ENCODE measurements around the gene FARS2. TPM values are rescaled to one million over a fixed set of nuclear protein-coding genes. Genes with fewer than 3 reads are reported as not detected.

Gene FARS2
- polyA plus RNA-seq, 1 donor (not counting 4 experiments of a cell fraction or from before 2014, with no cell fraction given): 21.3 TPM

DNA sequence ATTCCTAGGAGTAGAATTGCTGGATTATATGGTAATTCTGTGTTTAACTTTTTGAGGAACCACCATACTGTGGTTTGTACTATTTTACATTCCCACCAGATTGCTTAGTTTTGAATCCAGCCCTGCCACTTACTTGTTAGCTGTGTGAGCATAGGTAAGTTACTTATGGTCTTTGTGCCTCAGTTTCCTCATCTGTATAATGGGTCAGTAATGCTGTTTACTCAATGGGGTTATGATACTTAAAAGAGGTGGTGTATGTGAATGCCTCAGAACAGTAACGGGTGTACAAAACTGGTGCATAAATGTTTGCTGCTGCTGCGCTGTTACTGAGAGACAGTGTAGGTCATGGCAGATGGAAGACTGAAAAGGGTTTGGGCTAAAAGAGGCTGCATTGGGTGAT is 506.2 kb downstream of the FARS2 start:
- Histone ChIP-seq H3K79me2 (ENCODE audit: control insufficient read depth, insufficient read depth, low read length) (no peaks in the 10 kb centered on the region), H3K27me3 (ENCODE audit: control insufficient read depth, extremely low read depth, insufficient read depth, low read length) (no peaks in the 10 kb centered on the region), H3K9me3 (ENCODE audit: control insufficient read depth, low read depth, low read length) (no peaks in the 10 kb centered on the region), H4K20me1 (ENCODE audit: control insufficient read depth, extremely low read depth, insufficient read depth, low read length) (no peaks in the 10 kb centered on the region), H3K4me2 (ENCODE audit: control insufficient read depth, extremely low read depth, insufficient read depth, low read depth, low read length) (no peak overlapping the region), H3K27ac (ENCODE audit: control insufficient read depth, insufficient read depth, low read length) (no peak overlapping the region), H3K9ac (ENCODE audit: control insufficient read depth, extremely low read depth, insufficient read depth, low read length) (no peak overlapping the region), H3K4me3 (ENCODE audit: control insufficient read depth in 2 of 3, extremely low read depth in 1 of 3, insufficient read depth in 2 of 3, low read depth in 1 of 3, low read length in 3 of 3) (no peak overlapping the region), H3K36me3 (ENCODE audit: control insufficient read depth in 2 of 2, extremely low read depth in 1 of 2, insufficient read depth in 2 of 2, low read length in 2 of 2) (no peaks in the 10 kb centered on the region), H3K4me1 (ENCODE audit: control insufficient read depth, extremely low read depth, insufficient read depth, low read length) (no peaks in the 10 kb centered on the region), H3K9me1 (ENCODE audit: control insufficient read depth, extremely low read depth, insufficient read depth, low read length) (no peaks in the 10 kb centered on the region), H2AFZ (ENCODE audit: control insufficient read depth, low read length) (no peak overlapping the region)
- no peak for DNase-seq (ENCODE audit: low read depth, low spot score)
- TF ChIP-seq, protein P1, sequence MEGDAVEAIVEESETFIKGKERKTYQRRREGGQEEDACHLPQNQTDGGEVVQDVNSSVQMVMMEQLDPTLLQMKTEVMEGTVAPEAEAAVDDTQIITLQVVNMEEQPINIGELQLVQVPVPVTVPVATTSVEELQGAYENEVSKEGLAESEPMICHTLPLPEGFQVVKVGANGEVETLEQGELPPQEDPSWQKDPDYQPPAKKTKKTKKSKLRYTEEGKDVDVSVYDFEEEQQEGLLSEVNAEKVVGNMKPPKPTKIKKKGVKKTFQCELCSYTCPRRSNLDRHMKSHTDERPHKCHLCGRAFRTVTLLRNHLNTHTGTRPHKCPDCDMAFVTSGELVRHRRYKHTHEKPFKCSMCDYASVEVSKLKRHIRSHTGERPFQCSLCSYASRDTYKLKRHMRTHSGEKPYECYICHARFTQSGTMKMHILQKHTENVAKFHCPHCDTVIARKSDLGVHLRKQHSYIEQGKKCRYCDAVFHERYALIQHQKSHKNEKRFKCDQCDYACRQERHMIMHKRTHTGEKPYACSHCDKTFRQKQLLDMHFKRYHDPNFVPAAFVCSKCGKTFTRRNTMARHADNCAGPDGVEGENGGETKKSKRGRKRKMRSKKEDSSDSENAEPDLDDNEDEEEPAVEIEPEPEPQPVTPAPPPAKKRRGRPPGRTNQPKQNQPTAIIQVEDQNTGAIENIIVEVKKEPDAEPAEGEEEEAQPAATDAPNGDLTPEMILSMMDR (optimal IDR thresholded peaks at IDR 0.05 in 1 of 3, IDR thresholded peaks at IDR 0.05 in 1 of 3, conservative IDR thresholded peaks at IDR 0.05 in 1 of 3; ENCODE audit: extremely low read depth in 1 of 3, insufficient read depth in 2 of 3, low read length in 3 of 3): no peak
- no peak for TF ChIP-seq EZH2 (IDR thresholded peaks at IDR 0.05; ENCODE audit: low read length)
- no peak for FAIRE-seq
- dilution Hi-C loops (cut with MboI; ENCODE audit: extremely low pct_ligation_motif_present, low sequenced_read_pairs): no loop called here

DNA sequence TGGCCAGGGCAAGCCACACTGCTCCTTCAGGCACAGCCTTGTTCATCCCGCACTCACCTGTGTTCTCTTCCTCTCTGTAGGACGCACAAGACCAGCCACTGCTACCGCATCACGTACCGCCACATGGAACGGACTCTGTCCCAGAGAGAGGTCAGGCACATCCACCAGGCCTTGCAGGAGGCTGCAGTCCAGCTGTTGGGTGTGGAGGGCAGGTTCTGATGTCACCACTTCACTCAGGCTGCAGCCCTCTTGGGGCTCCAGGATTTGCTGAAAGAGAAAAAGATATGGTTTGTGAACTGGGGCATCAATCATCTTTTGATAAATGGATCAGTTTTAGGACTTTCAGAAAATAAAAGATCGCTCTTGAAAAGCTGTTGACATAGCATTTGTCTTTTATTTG is 509.9 kb downstream of the FARS2 start:
- H3K36me3 ChIP-seq (ENCODE audit: control insufficient read depth in 2 of 2, extremely low read depth in 1 of 2, insufficient read depth in 2 of 2, low read length in 2 of 2): peaks cover 0 to 4% of the 10 kb centered on the region in 2 experiments
- no peak overlapping the region for H3K4me2 ChIP-seq (ENCODE audit: control insufficient read depth, extremely low read depth, insufficient read depth, low read depth, low read length)
- dilution Hi-C loops (cut with MboI; ENCODE audit: extremely low pct_ligation_motif_present, low sequenced_read_pairs): no loop called here
- no peaks in the 10 kb centered on the region for H3K27me3 ChIP-seq (ENCODE audit: control insufficient read depth, extremely low read depth, insufficient read depth, low read length)
- no peak for TF ChIP-seq EZH2 (IDR thresholded peaks at IDR 0.05; ENCODE audit: low read length)
- TF ChIP-seq, protein P1 (optimal IDR thresholded peaks at IDR 0.05 in 1 of 3, IDR thresholded peaks at IDR 0.05 in 1 of 3, conservative IDR thresholded peaks at IDR 0.05 in 1 of 3; ENCODE audit: extremely low read depth in 1 of 3, insufficient read depth in 2 of 3, low read length in 3 of 3): no peak
- no peaks in the 10 kb centered on the region for H3K9me3 ChIP-seq (ENCODE audit: control insufficient read depth, low read depth, low read length)
- no peaks in the 10 kb centered on the region for H3K4me1 ChIP-seq (ENCODE audit: control insufficient read depth, extremely low read depth, insufficient read depth, low read length)
- no peak for FAIRE-seq
- H3K4me3 ChIP-seq (ENCODE audit: control insufficient read depth in 2 of 3, extremely low read depth in 1 of 3, insufficient read depth in 2 of 3, low read depth in 1 of 3, low read length in 3 of 3): no peak overlapping the region
- no peaks in the 10 kb centered on the region for H3K79me2 ChIP-seq (ENCODE audit: control insufficient read depth, insufficient read depth, low read length)
- no peak overlapping the region for H3K9ac ChIP-seq (ENCODE audit: control insufficient read depth, extremely low read depth, insufficient read depth, low read length)
- no peak overlapping the region for H3K27ac ChIP-seq (ENCODE audit: control insufficient read depth, insufficient read depth, low read length)
- H3K9me1 ChIP-seq (ENCODE audit: control insufficient read depth, extremely low read depth, insufficient read depth, low read length): no peaks in the 10 kb centered on the region
- no peak overlapping the region for H2AFZ ChIP-seq (ENCODE audit: control insufficient read depth, low read length)
- DNase-seq (ENCODE audit: low read depth, low spot score): no peak
- no peaks in the 10 kb centered on the region for H4K20me1 ChIP-seq (ENCODE audit: control insufficient read depth, extremely low read depth, insufficient read depth, low read length)
